ENCODE data around the gene PPP1CB.
A peak's percentile ranks its signal among the peaks of the same experiment; 100 is the strongest.
"Not testable (repeated sequence)": the region's sequence is repeated elsewhere in the genome, so short reads cannot be mapped to it uniquely, and the experiment has no call there.

Gene PPP1CB

DNA sequence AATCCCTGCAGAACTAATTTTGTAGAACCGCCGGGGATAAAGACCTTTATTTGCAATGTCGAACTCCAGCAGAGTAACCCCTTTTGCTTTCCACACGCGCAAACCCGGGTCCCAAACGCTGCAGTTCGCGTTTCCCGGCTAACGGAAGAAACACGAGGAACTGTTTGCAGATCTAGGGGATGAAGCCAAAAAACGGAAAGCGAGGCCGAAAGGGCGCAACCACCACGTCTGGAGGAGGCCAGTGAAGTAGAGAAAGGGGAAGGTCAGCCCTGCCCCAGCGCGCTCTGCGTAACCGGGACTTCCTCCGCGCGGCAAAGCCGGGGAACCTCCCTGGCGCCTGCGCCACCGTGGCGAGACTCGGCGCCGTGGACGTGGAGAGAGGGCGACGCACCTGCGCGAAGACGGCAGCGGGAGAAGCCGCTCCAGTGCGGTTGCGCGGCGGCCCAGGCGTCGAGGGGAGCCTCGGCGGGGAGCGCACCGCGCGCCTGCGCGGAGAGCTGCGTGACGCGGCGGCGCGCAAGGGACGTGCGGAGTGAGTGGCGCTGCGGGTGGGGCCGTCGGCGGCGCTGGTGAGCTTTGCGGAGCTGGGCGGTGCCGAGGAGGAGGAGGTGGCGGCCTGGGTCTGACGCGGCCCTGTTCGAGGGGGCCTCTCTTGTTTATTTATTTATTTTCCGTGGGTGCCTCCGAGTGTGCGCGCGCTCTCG is at the start of gene PPP1CB:
TSS of gene PPP1CB (plus strand) at position 579 of the 704 bp plus-strand sequence. CDS start 295 bp downstream, outside the sequence.
- DNase-seq, result peak; percentile 90 to 95

DNA sequence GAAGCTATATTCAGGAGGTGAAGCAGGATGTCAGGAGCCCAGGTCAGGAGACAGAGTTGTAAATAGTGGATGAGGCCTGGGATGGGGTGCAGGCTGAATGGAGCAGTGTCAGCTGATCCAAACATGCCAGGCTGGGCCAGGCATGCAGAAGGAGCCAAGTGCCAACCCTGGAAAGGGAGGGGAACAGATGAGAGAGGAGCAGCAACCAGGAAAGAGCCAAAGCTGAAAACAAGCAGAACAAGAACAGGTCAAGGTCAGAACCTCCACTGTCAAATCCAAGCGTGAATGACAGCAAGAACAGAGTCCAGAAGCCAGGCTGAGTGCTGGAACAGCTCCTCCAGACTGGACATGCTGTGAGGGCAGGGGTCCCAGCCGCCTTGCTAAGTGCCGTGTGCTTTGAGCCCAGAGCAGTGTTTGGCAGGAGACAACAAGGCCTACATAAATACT is 49.2 kb upstream of the PPP1CB start:
- no peak for DNase-seq

GRCh38 chr2:28702878-28703277 is 48.8 kb upstream of the PPP1CB start:
- no peak for DNase-seq

GRCh38 chr2:28704621-28705020 is 47.0 kb upstream of the PPP1CB start:
- DNase-seq, result no peak

DNA sequence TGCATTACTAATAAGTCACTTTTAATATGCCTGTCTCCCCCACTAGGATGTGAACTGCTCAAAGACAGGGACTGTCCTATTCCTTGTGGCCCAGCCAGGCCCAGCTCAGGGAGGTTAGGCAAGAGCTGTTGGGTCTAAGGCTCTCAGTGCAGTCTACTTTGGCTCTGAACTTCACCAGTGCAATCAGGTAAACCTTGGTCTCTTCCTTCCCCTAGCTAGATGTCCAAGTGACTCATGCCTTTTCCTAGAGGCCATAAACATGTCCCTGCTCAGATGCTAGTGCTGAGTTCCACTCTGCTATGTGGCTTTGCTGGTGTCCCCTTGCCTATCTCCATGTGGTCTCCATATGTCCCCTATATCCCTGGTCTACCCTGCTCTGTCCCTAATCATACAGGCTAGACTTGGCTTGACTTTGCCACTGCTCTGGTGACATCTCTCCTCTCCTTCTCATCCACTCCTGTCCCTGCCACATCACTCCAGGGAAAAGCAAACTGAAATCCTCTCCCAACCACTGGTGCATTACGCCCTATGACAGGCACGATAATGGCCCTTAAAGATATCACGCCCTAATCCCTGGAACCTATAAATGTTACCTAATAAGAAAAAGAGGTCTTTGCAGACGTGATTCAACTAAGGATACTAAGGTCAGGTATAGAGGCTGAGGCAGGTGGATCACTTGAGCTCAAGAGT is 45.7 kb upstream of the PPP1CB start:
- DNase-seq, result no peak

GRCh38 chr2:28707592-28707991 is 44.0 kb upstream of the PPP1CB start:
- DNase-seq, result no peak

GRCh38 chr2:28709101-28709500 is 42.5 kb upstream of the PPP1CB start:
- no peak for DNase-seq

GRCh38 chr2:28710545-28710944 is 41.1 kb upstream of the PPP1CB start:
- no peak for DNase-seq

- DNase-seq, result no peak
These were observed 37.9 kb upstream of the PPP1CB start for GRCh38 chr2:28713577-28714298.

- DNase-seq, result no peak
These were observed 35.3 kb upstream of the PPP1CB start for GRCh38 chr2:28716265-28716865.

DNA sequence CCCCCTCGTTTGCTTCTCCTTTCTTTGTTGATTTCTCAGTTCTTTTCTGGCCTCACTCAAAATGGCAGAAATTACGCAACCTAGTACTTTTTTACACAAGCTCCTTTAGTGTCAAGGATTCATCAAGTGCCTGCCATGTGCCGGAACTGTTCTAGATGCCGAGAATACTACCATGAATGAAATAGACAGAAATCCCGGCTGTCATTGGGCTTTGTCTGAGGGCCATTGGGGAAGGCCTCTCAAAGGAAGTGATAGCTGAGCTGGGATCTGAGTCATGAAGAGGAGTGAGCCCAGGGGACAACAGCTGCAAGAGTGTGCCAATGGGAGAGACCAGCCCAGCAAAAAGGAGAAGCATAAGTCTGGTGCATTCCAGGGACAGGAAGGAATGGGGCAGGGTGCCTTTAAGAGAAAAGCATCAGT is 34.3 kb upstream of the PPP1CB start:
- DNase-seq, result no peak

DNA sequence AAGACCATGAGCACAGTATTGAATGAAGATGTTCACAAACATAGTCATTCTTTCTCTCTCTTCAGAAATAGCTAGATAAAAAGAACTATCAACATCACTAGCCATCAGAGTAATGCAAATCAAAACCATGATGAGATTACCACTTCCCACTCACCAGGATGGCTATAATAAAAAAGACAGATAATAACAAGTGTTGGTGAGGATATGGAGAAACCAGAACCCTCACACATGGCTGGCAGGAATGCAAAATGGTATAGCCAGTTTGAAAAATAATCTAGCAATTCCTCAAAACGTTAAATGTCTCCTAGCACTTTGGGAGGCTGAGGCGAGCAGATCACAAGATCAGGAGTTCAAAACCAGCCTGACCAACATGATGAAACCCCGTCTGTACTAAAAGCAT is 31.3 kb upstream of the PPP1CB start:
- DNase-seq, result no peak

DNA sequence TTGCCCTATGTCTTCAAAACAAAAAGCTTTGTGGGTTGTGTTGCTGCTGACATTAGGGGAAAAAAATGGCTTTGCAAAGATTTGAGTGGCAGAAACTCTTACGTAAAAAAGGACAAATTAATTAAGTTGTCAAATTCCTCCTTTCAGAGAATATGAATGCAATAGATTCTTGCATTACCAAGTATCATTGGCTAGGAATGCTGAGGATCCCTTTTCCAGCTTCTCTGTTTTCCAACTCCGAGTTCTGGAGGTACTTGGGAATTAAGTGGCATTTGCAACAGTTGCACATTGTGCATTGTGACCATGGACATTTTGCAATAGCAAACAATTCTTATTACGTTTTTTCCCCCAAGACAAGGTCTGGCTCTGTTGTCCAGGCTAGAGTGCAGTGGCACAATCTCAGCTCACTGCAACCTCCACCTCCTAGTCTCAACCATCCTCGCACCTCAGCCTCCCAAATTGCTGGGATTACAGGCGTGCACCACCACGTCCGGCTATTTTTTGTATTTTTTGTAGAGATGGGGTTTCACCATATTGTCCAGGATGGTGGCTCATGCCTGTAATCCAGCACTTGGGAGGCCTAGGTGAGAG is 29.9 kb upstream of the PPP1CB start:
- no peak for DNase-seq

GRCh38 chr2:28725021-28725711 is 26.5 kb upstream of the PPP1CB start:
- no peak for DNase-seq

DNA sequence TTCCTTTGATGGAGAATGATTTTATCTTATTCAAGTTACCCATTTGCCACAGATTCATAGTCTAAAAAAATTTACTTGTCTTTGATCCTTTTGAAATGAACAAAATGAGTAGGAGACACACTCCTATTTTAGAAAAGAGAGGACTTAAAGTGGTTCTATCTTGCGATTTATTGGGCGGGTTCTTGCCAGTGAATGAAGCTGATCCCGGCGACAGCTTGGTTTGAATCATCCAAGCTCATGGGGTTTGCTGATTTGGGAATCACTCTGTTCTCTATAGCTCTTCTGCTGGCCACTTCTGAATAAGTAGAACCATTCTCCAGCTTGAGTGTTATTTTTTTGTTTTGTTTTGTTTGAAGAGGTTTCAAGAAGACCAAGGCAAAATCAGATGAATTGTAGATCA is 25.5 kb upstream of the PPP1CB start:
- no peak for DNase-seq

DNA sequence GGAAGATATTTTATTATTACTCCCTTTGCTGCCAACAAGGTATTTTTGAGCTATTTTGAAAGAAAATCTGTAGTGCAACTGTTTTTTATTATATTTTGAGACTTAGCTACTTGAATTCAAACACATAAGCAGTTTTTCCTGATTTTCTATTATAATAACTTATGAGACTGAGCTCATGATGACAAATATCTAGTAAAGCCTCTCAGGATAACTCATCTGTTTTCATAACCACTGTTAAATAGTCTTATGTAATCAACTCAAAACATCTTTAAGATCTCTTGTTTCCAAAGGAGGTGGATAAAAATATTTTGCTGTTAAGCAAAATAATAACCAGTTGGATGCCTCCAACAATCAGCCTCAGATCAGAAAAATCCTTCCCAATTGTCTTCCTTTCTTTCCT is 21.9 kb upstream of the PPP1CB start:
- DNase-seq, result no peak

GRCh38 chr2:28730641-28731146 is 20.9 kb upstream of the PPP1CB start:
- no peak for DNase-seq

- DNase-seq, result no peak
These were observed 16.1 kb upstream of the PPP1CB start for GRCh38 chr2:28735511-28735910.

DNA sequence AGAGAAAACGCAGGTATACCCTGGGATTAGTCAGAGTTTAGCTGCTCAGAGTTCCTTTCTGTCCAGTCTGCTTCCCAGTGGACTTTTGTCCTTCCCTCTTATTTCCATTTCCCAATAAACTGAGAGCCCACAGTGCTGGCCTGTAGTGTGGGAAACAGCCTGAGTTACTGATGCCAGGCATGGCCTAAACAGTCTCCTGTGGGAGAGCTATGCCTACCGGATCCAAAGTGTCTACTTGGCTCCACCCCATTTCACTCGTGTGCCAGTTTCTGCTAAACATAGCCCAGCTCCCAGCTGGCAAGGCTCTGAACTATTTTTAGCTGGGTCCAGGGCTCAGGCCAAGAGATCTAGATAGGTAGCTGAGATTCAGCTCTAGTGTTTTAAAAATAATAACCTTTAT is 15.6 kb upstream of the PPP1CB start:
- DNase-seq, result no peak

GRCh38 chr2:28737655-28738054 is 14.0 kb upstream of the PPP1CB start:
- no peak for DNase-seq

DNA sequence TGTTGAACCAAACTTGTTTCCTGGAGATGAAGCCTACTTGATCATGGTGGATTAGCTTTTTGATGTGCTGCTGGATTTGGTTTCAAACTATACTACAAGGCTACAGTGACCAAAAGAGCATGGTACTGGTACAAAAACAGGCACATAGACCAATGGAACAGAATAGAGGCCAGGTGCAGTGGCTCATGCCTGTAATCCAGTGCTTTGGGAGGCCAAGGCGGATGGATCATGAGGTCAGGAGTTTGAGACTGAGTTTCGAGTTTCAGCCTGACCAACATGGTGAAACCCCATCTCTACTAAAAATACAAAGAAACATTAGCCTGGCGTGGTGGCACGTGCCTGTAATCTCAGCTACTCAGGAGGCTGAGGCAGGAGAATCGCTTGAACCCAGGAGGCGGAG is 9.0 kb upstream of the PPP1CB start:
- DNase-seq, result not testable (repeated sequence)

- no peak for DNase-seq
These were observed 6.4 kb upstream of the PPP1CB start for GRCh38 chr2:28745225-28745624.

Measured in activated CD4-positive, alpha-beta T cell treated with anti-CD3 and anti-CD28 coated beads for 4 hours (primary cell).